Umbilical cord (tissue), 2 donors: ENCODE measurements around the gene ZBTB17. TPM values are rescaled to one million over a fixed set of nuclear protein-coding genes. Genes with fewer than 3 reads are reported as not detected.
A peak's percentile ranks its signal among the peaks of the same experiment; 100 is the strongest.
"Not testable (repeated sequence)": the region's sequence is repeated elsewhere in the genome, so short reads cannot be mapped to it uniquely, and the experiment has no call there.

Source experiments
- DNase-seq: peaks from one replicate; pipeline ENCODE4 v3.0.0-alpha.2; 2015; ENCODE audit warnings: low spot score
- total RNA-seq: library from RNA; depleted of rRNA; stranded (reverse); fragments of >200 nt; gene quantifications from one replicate; pipeline ENCODE4 v1.2.3, GENCODE V29; 2014; ENCODE audit warnings: low replicate concordance; ENCODE audit not compliant: insufficient read depth

ZBTB17 gene
- total RNA-seq: 33.2 TPM

DNA sequence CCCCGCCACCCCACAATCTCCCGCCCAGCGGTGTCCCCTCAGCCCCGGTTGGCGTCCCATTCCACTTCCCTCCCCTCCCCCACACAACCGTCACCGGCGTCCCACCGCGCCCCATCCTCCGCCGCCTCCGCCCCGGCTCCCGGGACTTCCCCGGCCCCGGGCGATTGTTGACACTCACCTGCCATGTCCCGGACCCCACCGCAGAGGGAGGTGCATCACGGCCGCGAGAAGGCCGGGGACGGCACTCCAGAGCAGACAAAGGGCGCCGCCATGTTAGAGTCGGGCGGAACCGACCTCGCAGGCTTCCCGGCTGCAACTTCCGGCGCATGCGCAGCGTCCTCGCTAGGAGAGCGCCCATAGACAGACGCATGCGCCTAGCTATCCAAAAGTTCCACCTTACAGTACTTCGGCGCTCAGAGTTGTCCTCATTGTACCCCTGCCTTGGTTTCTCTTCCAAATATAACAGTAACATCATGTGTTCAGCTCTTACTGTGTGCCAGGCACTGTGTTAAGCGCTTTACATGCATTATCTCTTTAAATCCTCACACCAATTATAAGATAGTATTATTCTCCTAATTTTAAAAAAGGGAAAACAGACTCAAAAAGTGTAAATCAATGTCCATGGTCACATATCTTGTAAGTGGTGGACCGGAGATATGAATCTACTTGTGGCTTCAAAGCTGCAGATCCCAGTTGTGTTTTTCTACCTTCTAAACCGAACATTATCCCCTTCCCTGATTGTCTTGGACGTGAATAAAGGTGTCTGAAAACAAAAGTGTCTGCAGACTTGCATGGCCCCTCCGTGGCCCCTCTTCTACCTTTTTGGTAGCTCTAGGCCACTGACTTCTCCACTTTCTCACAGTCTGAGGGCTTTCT, at the start of gene ZBTB17:
ZBTB17 (minus strand) TSS at position 297 of the 876 bp plus-strand sequence. CDS start 27,606 bp downstream, outside the sequence.
- peak; percentile 95 for DNase-seq

DNA sequence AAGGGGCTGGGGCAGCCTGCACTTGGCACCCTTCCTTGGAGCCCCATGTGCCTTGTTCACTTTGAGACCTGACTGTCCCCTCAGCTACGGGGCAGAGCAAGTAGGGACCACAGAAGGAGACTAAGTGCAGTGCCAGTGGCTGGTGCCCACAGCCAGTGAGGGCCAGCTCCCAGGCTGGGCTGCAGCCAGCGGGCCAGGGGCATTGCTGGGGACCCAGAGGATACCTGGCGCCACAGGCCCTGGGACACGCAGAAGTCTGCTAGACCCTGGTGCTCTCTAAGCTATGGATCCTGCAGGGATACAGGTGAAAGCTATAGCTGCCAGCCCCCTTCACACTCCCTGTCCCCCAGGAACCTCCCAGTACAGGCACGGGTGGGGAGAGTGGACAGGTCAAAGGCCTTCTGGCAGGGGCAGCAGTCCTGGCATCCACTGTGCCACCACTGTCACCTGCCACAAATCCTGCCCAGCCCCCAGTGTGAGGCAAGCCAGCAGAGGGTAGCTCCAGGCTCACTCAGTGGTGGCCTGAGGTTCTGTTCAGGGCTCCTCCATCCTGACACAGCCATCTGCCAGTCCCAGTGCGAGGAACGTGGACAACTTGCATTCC, 47.3 kb upstream of the ZBTB17 start:
- no peak for DNase-seq

DNA sequence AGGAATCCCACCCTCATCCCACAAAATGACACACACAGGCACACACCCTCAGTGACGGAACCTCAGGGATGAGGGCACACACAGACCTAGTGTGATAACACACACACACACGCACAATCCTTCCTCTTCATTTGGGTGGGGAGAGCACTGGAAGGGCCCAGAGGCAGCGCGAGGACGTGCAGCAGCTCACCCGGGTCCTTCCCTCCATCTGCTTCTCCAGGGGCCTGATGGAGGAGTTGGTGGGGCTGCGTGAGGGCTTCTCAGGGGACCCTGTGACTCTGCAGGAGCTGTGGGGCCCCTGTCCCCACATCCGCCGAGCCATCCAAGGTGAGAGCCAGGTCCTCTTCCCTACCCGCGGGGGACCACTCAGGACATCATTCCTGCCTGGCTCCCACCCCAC, 46.5 kb upstream of the ZBTB17 start:
- DNase-seq: no peak

DNA sequence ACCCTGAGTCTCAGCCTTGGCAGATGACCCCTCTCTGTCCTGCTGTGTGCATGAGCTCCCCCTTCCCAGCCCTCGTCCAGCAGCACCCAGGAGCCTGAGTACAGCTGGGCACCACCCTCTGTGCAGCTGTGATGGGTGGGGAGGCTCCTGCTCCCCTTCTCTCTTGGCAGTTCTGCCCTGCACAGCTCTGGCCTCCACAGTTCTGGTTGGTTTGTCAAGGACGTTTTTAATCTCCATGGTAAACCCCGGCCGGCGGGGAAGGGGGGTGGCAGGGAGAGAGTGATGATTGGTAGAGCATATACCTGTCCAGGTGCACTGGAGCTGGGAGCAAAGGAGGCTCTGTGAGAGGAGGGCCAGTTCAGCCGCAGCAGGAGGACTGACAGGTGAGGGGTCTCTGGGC, 45.8 kb upstream of the ZBTB17 start, which contains the start of gene CLCNKA:
CLCNKA (plus strand) TSS at position 356 of the 400 bp plus-strand sequence. CDS start 584 bp downstream, outside the sequence.
- DNase-seq: no peak

DNA sequence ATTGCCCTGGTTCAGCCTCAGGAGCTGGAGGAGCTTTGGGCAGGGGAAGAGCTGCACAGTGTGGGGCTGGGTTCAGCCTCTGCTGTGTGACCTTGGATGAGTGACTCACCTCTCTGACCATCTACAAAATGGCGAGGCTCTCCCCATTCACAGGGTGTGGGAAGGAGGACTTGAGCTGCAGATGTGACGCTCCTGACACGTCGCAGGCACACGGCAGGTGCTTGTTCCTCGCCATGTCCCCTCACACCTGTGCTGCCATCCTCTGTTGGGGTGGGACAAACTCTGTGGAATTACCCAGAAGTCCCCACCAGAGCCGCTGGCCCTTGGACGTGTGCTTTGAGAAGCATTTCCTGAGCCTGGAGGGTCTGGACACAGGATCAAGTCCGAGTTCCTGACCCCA, 45.0 kb upstream of the ZBTB17 start:
- not testable (repeated sequence) for DNase-seq

DNA sequence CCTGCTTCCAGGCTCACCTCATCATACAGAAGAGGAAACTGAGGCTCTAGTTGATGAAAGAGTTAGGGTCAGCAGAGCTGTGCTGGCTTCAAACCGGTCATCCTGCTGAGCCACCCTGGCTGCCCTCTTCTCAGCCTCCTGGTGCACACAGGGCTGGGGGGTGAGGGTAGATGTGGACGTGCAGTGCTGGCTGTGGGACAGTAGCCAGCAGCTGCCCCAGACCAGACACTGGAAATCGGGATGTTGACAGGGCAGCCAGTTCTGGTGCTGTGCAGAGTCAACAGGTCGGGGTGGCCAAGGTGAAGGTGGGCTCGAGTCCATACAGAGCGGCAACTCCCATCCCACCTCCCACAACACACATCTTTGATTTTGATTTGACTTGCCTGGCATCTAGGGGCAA, 44.4 kb upstream of the ZBTB17 start:
- DNase-seq: no peak

DNA sequence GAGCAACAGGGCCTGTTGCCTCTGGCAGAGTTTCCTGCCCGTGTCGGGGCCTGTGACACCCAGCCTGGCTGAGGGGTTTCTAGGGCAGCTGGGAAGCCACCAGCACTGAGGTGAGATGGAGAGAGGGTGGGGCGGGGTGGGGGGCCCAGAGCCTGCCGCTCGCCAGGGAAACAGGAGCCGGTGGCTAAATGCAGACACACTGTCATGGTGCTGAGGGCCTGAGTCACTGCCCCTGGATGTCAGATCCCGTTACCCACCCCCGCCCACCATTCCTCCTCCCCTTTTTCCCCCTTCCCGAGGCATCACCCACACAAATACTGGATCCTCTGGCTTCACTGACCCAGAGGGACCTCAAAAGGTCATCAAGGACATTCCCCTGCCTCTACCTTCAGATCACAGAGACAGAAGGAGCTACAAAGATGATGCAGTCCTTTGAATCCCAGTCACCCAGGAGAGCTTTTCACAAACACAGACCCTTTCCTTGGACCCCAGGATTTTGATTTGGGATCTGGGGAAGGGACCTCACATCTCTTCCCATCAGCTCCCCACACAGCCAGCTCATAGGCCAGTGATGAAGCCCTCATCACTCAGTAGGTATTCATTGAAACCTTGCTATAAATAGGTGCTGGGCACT, 43.9 kb upstream of the ZBTB17 start:
- DNase-seq: no peak

DNA sequence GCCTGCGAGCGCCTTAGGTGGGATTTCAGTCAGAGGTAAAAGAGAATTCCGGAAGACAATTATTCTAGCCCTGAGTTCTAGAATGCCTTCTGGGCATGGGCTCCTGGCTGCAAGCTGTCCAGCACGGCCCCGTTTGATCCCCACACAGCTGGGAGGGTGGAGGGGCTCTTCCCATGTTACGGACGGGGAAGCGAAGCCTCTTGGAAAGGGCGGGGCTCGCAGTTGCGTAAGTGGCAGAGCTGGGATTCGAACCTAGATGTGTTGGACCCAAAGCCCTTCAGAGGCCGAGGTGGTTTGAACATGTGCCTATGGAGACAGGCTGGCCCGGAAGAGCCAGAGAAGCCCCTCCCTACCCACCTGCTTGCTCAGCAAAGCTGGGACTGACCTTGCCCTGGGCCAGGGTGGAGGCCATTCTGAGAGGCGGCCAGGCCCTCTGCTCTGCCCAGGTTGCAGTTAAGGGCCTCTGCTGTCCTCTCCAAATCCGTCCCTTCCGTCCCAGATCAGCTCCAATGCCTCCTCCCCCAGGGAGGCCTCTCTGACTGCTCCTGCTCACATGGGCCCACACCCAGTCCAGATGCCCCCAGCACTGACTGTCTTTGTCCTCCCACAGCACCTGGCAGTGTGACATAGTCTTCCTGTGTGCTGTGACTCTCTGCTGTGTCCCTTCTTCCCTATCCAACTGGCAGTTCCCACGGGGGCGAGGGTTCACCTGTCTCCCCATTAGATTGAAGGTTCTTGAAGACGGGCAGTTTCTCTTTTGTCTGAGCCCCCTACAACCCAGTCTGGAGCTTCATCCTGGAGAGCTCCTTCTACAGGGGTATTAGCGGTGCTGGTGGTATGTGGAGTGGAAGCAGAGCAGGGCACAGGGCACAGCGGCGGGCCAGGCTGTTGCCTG, 43.1 kb upstream of the ZBTB17 start:
- DNase-seq: no peak

DNA sequence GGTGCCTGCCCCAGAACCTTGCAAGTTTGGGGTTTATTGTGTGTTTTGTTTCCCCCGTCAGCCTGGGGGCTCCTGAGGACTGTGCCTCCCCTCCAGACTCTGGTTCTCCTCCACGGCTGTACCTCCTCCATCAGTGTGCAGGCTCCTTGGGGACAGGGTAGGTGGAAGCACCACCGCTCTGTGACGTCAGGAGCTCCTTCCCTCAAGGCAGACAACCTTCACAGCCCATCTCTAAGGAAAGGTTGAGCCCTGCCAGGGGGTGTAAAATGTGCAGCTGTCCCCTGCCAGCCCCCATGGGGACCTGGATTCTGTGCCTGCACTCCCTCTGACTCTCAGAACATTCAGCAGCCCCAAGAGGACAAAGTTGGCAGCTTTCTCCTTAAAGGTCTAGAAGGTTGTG, 42.4 kb upstream of the ZBTB17 start:
- no peak for DNase-seq

DNA sequence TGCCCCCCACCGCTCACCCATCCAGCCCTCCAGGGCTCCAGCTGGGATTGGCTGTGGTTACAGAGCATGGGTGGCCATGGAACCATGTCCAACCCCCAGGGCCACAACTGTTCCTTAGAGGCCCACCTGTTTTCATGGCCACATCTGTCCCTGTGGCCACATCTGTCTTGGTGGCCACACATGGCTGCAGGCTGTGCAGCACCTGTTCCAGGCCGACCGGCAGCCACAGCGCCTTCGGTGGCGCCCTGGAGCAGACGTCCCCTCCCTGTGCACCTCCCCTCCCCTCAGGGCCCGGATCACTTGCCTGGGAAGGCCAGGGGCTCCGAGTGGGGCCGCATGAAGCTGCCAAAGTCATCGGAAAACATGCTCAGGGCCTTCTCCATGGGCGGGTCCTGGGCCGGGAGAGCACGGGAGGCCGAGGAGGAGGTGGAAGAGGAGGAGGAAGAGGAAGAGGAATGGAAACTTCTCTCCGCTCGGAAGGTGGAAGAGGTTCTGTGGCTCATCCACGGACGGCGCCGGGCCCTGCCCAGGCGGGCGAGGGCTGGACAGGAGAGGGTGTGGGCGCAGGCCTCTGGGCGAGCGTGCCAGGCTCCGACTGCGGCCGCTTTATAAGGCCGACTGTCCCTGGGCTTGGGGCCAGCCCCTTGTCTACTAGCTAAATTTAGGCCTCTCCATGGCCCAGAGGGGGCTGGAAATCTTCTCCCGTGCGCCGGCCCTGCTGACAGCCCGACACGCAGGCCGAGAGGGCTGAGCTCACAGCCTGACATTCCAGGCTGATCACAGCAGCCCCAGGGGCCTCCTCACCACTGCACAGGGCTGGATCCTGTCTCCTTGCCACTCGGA, 41.8 kb upstream of the ZBTB17 start, which contains the start of gene HSPB7:
HSPB7 (minus strand) TSS at position 583 of the 843 bp plus-strand sequence; CDS start at position 503, 80 bp downstream.
- peak; percentile 97 for DNase-seq

DNA sequence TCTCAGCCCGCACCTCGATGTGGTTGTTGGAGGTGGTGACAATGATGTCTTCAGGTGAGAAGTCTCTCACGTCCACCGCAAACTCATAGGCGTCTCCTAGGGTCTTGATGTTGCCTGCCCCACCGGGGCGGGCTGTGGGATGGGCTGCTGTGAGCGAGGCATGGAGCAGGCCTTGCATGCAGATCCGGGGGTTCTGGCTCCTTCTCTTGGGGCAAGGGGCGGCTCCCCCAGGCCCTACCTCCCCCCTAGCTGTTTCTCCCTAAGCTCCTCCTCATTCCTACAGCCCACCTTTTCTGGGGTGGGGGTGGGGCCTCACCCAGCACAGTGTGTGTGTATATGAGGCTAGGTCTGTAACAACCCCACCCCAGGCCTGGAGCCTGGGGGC, 41.2 kb upstream of the ZBTB17 start:
- DNase-seq: no peak

DNA sequence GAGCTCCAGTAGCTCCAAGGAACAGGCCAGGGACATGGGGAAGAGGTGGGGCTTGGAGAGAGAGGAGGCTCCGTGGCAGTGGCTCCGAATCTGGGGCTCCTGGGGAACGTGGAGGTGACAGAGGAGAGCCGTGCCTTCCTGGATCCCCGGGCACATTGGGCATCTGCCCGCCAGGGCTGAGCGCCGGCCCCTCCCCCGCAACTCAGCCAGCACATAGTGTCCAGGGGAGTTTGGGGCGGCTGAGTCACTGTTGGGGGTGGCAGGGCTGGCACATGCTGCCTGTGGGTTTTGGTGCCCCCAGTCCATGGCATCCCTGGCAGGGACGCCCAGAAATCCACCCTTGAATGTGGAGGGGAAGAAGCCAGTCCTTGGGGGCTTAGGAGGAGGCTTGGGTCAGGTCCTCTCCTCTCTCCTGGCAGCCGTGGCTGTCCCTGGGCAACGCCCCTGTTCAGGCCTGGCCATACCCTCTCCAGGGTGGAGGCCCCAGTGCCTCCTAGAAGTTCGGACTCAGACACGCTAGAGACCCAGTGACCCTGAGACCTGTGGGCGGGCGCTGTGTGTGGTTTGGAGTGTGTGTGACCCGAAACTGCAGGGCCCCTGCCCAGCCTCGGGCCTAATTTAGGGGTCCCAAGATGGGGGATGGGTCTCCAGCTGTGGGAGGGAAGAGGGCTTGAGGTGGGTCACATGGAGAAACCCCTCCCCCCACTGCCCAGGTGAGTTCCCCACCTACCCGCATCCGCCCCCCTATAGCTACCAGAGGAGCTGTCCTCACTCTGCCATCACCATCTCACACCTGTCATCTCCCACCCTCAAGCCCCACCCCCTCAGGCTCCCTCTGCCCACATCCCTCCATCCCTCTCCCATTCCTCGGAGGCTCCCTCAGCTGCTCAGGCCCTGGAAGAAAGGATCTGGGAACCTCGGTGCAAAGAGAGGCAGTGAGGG, 40.3 kb upstream of the ZBTB17 start:
- DNase-seq: no peak

DNA sequence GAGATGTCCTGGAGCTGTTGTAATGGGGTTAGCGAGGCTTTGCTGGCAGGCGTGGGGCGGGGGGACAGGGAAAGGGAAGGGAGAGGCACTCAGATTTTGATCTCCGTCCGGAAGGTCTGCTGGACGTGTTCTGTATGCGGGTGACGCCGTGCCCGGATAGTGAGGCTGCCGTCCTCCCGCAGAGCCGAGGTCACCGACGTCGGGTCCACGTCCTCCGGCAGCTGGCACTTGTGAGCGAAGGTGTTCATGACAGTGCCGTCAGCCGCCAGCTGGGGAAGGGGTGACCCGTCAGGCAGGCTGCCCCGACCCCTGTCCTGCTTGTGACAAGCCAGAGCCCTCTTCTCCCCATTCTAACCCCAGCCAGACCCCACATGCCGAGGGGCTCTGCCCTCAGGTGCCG, 39.6 kb upstream of the ZBTB17 start:
- no peak for DNase-seq

DNA sequence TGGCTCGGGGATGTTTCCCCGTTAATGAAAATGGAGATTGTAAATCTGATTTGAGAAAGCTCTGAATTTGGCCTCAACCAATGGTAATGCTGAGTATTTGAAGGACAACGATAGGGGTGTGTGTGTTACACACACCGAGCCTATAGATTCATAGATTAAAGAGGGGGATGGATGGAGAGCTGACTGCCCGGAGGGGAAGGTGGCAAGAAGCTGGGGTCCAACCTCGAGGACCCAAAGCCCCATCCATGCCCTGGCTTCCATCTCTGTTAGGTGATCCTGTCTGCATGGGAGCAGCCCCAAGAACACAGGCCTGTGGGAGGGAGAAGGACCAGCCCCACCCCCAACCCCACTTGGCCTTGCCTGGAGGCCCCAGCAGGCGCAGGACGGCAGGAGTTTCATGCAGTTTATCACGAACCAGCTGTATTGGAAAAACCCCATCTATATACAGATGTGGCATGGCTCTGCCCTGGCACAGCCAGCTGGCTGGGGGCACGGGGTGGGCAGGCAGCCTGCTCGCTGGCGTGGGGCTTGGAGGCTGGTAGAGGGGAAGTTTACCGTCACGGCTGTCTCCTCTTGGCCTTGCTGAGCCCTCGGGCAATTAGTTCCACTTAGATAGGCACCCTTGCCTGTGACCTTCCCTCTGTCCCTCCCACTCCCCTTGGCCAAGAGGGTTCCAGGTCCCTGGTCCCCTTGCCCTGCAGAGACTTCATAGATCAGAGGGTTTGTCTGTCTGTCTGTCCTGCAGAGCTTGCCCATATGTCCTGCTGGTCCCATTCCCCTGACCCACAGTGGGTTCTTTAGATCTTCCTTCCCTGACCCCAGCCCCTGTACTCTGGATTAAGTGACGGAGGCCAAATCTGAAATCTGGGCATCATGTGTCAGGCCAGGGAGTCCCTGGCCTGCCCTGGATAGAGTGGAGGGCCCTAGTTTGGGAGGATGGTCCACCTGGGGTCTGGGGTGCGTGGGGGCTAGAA, 38.9 kb upstream of the ZBTB17 start:
- peak; percentile 84 for DNase-seq

DNA sequence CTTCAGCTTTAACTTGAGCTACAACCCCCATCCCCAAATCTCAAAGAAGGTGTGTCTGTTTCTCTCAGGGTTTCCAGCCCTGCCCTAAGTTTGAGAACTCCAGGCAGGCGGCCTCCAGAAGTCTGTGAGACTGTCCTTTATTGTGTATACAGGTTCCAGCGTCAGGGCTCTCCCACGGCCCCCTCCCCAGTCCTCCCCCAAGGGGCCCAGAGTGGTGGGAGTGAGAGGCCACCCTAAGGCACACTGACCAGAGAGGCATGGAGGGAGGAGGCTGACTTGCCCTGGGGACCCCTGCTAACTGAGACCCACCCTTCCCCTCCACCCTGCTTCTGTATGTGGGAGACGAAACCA, 38.0 kb upstream of the ZBTB17 start:
- no peak for DNase-seq

DNA sequence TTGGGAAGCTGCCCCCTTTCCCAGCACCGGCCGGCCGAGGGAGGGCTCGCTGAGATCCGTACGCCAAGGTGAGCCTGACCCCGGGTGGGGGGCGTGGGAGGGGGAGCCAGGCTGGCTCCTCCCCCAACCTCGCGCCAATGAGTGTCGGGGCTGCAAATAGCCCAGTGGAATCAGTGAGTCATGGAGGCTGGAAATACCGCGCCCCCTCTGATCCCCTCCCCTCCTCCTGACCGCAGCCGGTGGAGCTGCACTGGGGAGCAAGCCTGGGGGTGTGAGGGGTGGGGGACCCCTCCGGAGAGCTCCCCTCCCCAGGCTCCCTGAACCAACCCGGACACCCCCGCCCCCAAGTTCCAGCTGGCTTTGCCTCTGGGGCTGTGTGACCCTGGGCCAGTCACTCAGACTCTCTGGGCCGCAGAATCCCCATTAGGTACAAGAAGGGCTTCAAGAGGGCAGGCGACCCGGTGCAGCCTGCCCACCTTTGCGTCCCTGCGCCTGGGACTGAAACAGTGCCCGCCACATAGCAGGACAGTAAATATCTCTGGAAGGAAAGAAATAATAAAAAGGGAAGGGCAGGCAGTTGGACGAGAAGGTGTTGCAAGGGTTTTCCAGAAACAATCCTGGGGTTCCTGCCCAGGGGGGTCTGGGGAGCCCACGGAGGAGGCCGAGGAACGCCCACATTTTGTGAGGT, 37.5 kb upstream of the ZBTB17 start:
- peak; percentile 81 for DNase-seq

DNA sequence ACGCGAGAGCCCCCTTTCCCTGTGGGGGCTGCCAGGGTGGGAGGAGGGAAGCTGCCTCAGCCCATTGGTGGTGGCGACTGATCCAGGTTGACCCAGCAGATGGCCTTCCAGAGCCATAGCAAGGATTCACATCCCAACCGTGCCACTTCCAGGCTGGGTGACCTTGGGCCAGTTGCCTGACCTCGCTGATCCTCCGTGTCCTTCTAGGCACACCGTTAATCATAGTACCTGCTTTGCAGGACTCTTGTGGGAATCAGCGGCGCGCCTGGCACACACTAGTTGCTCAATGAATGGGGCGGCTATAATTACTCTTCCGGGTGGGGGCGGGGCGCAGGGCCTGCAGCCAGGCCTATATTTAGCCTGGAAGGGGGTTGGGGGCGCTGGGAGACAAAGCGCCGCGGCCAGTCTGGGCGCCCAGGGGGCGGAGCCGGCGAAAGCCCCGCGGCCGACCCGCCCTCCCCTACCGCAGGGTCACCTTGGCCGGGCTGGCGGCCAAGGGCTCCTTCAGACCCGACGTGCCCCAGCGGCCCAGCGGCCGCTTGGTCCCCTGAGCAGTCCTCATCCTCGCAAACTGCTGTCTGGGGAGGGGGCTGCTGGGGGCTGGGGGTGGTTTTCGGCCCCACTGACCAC, 36.8 kb upstream of the ZBTB17 start:
- peak; percentile 66 for DNase-seq
